ENCODE data around the gene HDAC9. TPM values are rescaled to one million over a fixed set of nuclear protein-coding genes. Genes with fewer than 3 reads are reported as not detected.

The HDAC9 gene
- total RNA-seq, 2 experiments from 2014 or later, result 0.14 to 0.72 TPM

DNA sequence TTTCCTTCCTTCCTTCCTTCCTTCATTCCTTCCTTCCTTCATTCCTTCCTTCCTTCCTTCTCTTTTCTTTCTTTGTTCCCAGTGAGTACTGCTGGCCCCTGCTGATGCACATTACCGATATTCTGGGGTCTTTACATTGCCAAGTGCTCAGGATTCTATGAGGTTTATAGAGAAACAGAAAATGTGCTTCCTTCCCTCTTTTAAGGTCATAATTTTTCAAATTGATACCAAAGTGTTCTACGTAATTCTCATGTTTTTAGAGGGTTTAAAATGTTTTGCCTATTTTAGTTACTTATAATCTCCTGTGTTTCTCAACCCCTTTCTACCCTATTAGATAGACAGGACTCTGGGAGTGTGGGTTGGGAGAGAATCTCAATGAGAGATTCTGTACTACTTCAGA lies 291.2 kb downstream of the HDAC9 start:
- H3K27ac Mint-ChIP-seq, result no peak overlapping the region
- H3K4me3 Mint-ChIP-seq, result no peak overlapping the region
- no peaks in the 10 kb centered on the region for H3K27me3 Mint-ChIP-seq
- no peaks in the 10 kb centered on the region for H3K36me3 Mint-ChIP-seq
- DNase-seq, result no peak
- no peaks in the 10 kb centered on the region for H3K4me1 Mint-ChIP-seq
- H3K9me3 Mint-ChIP-seq, result no peaks in the 10 kb centered on the region

GRCh38 chr7:18788026-18788425 lies 292.5 kb downstream of the HDAC9 start:
- no peak for DNase-seq
- H3K27ac Mint-ChIP-seq, result no peak overlapping the region
- no peaks in the 10 kb centered on the region for H3K36me3 Mint-ChIP-seq
- no peaks in the 10 kb centered on the region for H3K9me3 Mint-ChIP-seq
- no peak overlapping the region for H3K4me3 Mint-ChIP-seq
- no peaks in the 10 kb centered on the region for H3K4me1 Mint-ChIP-seq
- H3K27me3 Mint-ChIP-seq, result no peaks in the 10 kb centered on the region

GRCh38 chr7:18792871-18793595 lies 297.5 kb downstream of the HDAC9 start:
- H3K36me3 Mint-ChIP-seq, result no peaks in the 10 kb centered on the region
- H3K9me3 Mint-ChIP-seq, result no peaks in the 10 kb centered on the region
- DNase-seq, result no peak
- no peaks in the 10 kb centered on the region for H3K4me1 Mint-ChIP-seq
- H3K4me3 Mint-ChIP-seq, result no peak overlapping the region
- no peaks in the 10 kb centered on the region for H3K27me3 Mint-ChIP-seq
- no peak overlapping the region for H3K27ac Mint-ChIP-seq

DNA sequence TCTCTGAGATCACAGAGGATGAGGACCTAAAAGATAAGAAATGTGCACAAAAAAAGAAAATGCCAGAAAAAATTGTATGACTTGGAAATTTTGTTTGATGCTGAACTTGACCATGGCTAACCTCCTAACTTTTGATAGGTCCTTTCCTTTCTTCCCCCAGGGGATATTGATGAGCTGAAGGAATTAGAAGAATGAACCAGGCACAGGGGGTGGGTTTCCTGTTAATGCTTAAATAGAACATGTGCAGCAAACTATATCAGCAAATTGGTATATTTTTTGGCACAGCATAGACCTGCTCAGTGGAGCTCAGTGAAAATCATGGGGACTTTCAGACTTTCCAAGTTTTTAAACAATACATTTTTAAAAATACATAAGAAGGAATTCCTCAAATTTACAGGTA lies 300.7 kb downstream of the HDAC9 start:
- Mint-ChIP-seq H3K27me3 (no peaks in the 10 kb centered on the region), H3K9me3 (no peaks in the 10 kb centered on the region), H3K4me1 (no peaks in the 10 kb centered on the region), H3K27ac (no peak overlapping the region), H3K4me3 (no peak overlapping the region), H3K36me3 (no peaks in the 10 kb centered on the region)
- DNase-seq, result no peak

DNA sequence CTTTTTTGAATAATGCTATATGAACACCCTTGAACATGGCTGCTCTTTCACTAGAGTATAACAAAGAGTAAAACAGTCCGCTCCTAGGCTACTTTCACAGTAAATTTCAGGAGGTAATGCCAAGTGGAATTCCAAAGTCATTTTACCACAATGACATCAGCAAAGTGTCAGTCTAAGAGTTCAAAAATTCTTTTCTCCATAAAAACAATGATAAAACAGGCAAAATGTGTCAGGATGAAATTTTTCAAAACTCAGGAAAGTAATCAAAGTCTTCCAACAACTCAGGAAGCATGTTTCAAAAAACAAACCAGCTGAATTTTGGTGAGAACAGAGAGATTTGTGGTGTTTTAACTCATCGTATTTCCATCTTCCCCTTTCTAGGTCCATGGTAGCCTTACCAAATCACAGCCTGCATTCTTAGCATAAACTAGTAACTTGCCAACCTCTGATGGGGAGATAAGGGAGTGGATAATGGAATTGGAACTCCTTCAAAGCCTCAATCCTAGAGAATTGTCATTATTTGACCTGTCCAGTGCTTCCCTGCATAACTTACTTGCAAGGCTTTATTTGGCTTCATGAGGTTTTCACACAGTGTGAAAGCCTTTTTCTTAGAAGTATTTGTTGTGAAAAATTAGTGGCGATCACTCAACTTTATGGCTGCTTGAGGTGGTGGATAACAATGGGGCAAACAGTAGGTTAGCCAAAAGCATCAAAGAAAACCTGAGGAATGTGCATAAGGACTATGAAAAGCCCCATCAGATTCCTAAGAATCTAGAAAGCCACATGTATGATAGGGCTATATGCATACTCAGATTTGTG lies 302.7 kb downstream of the HDAC9 start:
- Mint-ChIP-seq H3K9me3 (no peaks in the 10 kb centered on the region), H3K27ac (no peak overlapping the region), H3K4me3 (no peak overlapping the region), H3K36me3 (no peaks in the 10 kb centered on the region), H3K4me1 (no peaks in the 10 kb centered on the region), H3K27me3 (no peaks in the 10 kb centered on the region)
- DNase-seq, result no peak

DNA sequence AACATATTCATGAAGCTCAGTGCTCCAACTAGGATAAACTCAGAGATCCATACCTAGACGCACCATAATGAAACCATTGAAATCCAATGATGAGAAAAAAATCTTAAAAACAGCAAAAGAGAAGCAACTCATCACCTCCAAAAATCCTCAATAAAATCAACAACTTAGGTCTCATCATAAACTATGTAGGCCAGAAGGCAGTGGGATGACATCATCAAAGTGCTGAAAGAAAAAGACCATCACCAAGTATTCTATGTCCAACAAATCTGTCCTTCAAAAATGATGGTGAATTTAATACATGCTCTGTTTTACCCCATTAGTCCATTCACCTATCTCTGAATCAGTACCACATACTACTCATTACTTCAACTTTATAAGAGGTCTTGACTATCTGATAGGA lies 304.4 kb downstream of the HDAC9 start:
- Mint-ChIP-seq H3K9me3 (no peaks in the 10 kb centered on the region), H3K27me3 (no peaks in the 10 kb centered on the region), H3K27ac (no peak overlapping the region), H3K4me3 (no peak overlapping the region), H3K36me3 (no peaks in the 10 kb centered on the region), H3K4me1 (no peaks in the 10 kb centered on the region)
- DNase-seq, result no peak

GRCh38 chr7:18803923-18804322 lies 308.4 kb downstream of the HDAC9 start:
- H3K4me3 Mint-ChIP-seq, result no peak overlapping the region
- H3K9me3 Mint-ChIP-seq, result no peaks in the 10 kb centered on the region
- H3K27ac Mint-ChIP-seq, result no peak overlapping the region
- H3K27me3 Mint-ChIP-seq, result no peaks in the 10 kb centered on the region
- H3K36me3 Mint-ChIP-seq, result no peaks in the 10 kb centered on the region
- no peak for DNase-seq
- H3K4me1 Mint-ChIP-seq, result no peaks in the 10 kb centered on the region

GRCh38 chr7:18806177-18806576 lies 310.6 kb downstream of the HDAC9 start:
- H3K27me3 Mint-ChIP-seq, result no peaks in the 10 kb centered on the region
- no peaks in the 10 kb centered on the region for H3K9me3 Mint-ChIP-seq
- H3K27ac Mint-ChIP-seq, result no peak overlapping the region
- no peaks in the 10 kb centered on the region for H3K4me1 Mint-ChIP-seq
- H3K4me3 Mint-ChIP-seq, result no peak overlapping the region
- no peaks in the 10 kb centered on the region for H3K36me3 Mint-ChIP-seq
- DNase-seq, result no peak

DNA sequence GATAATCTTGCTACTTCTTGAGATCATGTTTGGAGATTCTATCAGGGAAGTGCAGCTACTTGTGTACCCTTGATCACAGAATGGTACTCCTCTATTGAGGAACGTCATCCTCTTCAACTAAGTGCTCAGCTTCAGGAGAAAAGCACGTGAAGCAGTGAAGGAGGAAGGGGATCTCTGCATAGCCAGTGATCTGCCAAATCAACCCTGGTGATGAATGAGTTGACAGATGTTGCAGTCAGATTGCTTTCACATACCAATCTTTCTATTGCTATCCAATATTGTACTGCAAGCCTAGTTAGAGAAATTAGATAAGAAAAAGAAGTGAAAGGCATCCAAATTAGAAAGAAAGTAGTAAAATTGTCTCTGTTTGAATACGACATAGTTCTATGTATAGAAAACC lies 312.5 kb downstream of the HDAC9 start:
- DNase-seq, result no peak
- no peaks in the 10 kb centered on the region for H3K36me3 Mint-ChIP-seq
- H3K27me3 Mint-ChIP-seq, result no peaks in the 10 kb centered on the region
- H3K9me3 Mint-ChIP-seq, result peaks cover 6% of the 10 kb centered on the region
- H3K27ac Mint-ChIP-seq, result no peak overlapping the region
- H3K4me3 Mint-ChIP-seq, result no peak overlapping the region
- no peaks in the 10 kb centered on the region for H3K4me1 Mint-ChIP-seq

DNA sequence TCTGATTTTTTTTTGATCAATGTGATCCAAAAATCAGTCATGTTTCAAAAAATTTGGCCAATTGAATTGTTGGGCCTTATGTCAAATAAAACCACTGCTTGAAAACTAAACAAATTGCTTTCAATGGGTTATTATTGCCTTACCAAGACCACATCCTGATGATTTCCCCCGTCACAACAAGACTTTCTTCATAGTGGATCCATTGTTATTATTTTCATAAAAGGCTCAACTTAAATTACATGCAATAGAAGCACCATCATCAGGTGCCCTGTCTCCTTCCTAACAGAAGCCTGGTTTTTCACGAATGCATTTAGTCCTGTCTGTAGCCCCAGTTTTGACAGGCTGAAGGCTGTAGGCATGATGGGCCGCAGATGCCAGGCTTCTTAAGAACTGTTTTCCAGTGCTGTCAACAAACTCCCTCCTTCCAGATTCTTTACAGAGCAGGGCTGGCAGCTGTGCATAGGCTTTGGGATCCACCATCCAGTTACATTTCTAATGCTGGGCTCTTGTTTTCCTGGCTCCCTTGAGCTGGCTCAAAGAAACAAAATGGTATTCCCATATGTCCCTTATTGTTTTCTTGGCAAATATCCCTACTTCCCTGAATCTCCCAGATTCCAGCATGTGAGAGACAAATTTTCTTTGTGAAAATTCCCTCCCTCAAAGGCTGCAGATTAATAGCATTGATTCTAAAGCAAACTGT lies 319.9 kb downstream of the HDAC9 start:
- no peak overlapping the region for H3K27ac Mint-ChIP-seq
- DNase-seq, result no peak
- no peaks in the 10 kb centered on the region for H3K36me3 Mint-ChIP-seq
- H3K27me3 Mint-ChIP-seq, result no peaks in the 10 kb centered on the region
- peaks cover 10% of the 10 kb centered on the region for H3K9me3 Mint-ChIP-seq
- H3K4me1 Mint-ChIP-seq, result no peaks in the 10 kb centered on the region
- no peak overlapping the region for H3K4me3 Mint-ChIP-seq

DNA sequence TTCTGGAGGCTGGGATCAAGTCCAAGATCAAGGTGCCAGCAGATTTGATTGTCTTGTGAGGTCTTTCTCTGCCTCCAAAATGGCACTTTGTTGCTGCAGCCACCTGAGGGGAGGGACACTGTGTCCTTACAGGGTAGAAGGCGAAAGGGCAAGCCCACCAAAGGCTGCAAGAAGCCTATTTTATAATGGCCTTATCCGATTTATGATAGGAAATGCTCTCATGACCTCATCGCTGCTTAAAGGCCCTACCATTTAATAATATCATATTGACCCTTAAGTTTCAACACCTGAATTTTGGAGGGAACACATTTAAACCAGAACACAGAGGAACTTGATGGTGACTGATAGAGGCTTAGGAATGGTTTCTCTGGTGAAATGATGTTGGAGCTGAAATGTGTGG lies 325.4 kb downstream of the HDAC9 start:
- Mint-ChIP-seq H3K27ac (no peak overlapping the region), H3K4me1 (no peaks in the 10 kb centered on the region), H3K36me3 (no peaks in the 10 kb centered on the region), H3K4me3 (no peak overlapping the region), H3K9me3 (no peaks in the 10 kb centered on the region), H3K27me3 (no peaks in the 10 kb centered on the region)
- DNase-seq, result no peak

DNA sequence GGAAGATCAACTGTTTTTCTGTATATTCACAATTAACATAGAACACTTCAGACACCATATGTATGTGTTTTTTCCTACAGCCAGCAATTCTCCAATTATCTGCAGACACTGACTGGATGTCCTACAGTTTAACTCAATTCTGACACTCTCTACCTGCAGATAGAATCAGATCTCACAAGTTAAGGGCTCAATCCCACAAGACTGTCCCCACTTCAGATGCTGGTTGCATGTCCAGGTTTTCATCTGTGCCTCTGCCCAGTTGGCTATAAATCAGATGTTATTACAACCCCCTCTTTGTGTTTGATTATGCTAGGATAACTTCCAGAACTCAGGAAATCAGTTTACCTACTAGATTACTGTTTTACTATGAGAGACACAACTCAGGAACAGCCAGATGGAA lies 326.0 kb downstream of the HDAC9 start:
- no peak overlapping the region for H3K27ac Mint-ChIP-seq
- H3K4me1 Mint-ChIP-seq, result no peaks in the 10 kb centered on the region
- H3K36me3 Mint-ChIP-seq, result no peaks in the 10 kb centered on the region
- no peaks in the 10 kb centered on the region for H3K9me3 Mint-ChIP-seq
- H3K4me3 Mint-ChIP-seq, result no peak overlapping the region
- no peak for DNase-seq
- H3K27me3 Mint-ChIP-seq, result no peaks in the 10 kb centered on the region

GRCh38 chr7:18824157-18824556 lies 328.6 kb downstream of the HDAC9 start:
- H3K4me3 Mint-ChIP-seq, result no peak overlapping the region

DNA sequence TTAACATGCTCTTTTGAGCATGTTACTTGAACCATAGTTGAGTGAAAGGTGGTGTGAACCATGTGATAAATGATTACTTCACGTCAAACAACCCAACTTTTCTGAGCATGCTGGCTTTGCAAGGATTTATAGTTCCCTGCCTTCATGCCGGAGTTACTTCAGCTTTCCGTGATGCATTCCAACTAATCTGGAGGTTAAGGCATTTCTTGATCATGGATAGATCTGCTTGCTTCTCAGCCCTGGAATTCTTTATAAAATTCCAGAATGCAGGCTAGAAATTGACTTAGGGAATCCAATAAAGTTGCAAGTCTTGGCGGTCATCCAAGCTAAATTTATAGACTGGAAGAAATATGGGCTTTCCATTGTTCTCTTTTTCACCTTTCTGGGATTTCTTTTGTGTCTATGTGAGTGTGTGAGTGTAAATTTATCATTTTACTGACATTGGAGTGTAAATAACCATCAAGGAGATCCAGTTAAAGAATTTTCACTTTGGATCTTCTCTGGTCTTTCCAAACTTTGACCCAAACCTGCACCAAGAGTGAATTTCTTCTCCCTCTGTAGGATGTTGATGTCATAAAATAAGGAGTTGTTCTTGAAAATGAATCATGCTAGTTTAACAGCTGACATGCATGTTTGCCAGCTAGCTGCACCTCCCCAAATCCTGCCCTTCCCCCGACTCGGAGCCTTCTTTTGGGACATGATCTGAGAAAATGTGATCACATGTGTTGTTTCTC lies 332.9 kb downstream of the HDAC9 start:
- Mint-ChIP-seq H3K4me1 (no peaks in the 10 kb centered on the region), H3K4me3 (no peak overlapping the region), H3K9me3 (no peaks in the 10 kb centered on the region), H3K36me3 (no peaks in the 10 kb centered on the region), H3K27ac (no peak overlapping the region), H3K27me3 (no peaks in the 10 kb centered on the region)
- DNase-seq, result no peak

More at GRCh38 chr7:18824157-18824556, 328.6 kb downstream of the HDAC9 start:
- Mint-ChIP-seq H3K4me1 (no peaks in the 10 kb centered on the region), H3K36me3 (no peaks in the 10 kb centered on the region), H3K27ac (no peak overlapping the region), H3K9me3 (no peaks in the 10 kb centered on the region), H3K27me3 (no peaks in the 10 kb centered on the region)
- no peak for DNase-seq
